H1 (cell line): ENCODE data around the gene ECD. TPM values are rescaled to one million over a fixed set of nuclear protein-coding genes. Genes with fewer than 3 reads are reported as not detected.

Experiments
- CTCF ChIA-PET: fragments of 300-600 bp; sonication (Branson Sonifier 250); formaldehyde crosslinking; loops from one replicate; lab custom pipeline; 2021; ENCODE audit not compliant: partially characterized antibody; lab: Charles Lee
- POLR2A ChIA-PET: fragments of 300-600 bp; sonication (Branson Sonifier 250); formaldehyde crosslinking; loops from one replicate; lab custom pipeline; 2021; ENCODE audit warnings: inconsistent platforms; ENCODE audit not compliant: partially characterized antibody; lab: Charles Lee
- DNase-seq, 2 experiments: peaks; one replicate each; pipeline versions ENCODE4 v3.0.0 to v3.0.0-alpha.2; 2010 to 2022; ENCODE audit warnings: low spot score in 2 of 2, low read depth in 1 of 2, mixed read lengths in 1 of 2
- FAIRE-seq: peaks from 2 replicates; lab custom pipeline; 2011; peaks lifted over from hg19 to GRCh38; lab: Jason Lieb, UNC
- H2AFZ ChIP-seq: 2 replicates; pipeline ENCODE4 v1.8.1; 2012; ENCODE audit warnings: low read length, inconsistent platforms
- H2AK5ac ChIP-seq: 2 replicates; pipeline ENCODE4 v1.6.1; 2013; ENCODE audit warnings: low read depth, low read length
- H2BK120ac ChIP-seq: replicated peaks from 2 replicates; pipeline ENCODE3; 2013; ENCODE audit warnings: low read depth, low read length, inconsistent platforms
- H2BK12ac ChIP-seq: 2 replicates; pipeline ENCODE4 v1.6.1; 2013; ENCODE audit warnings: low read depth, low read length
- H2BK15ac ChIP-seq: 2 replicates; pipeline ENCODE4 v1.6.1; 2013; ENCODE audit warnings: low read length
- H2BK20ac ChIP-seq: 2 replicates; pipeline ENCODE4 v1.6.1; 2013; ENCODE audit warnings: low read length
- H2BK5ac ChIP-seq: 2 replicates; pipeline ENCODE4 v1.6.1; 2013; ENCODE audit warnings: low read depth, low read length
- H3K14ac ChIP-seq: 2 replicates; pipeline ENCODE4 v1.6.1; 2013; ENCODE audit warnings: inconsistent platforms; ENCODE audit not compliant: insufficient read length
- H3K18ac ChIP-seq: 2 replicates; pipeline ENCODE4 v1.6.1; 2013; ENCODE audit warnings: low read length; ENCODE audit errors: extremely low read depth
- H3K23ac ChIP-seq: 2 replicates; pipeline ENCODE4 v1.6.1; 2013; ENCODE audit warnings: inconsistent platforms; ENCODE audit not compliant: insufficient read length
- H3K23me2 ChIP-seq: 2 replicates; pipeline ENCODE4 v1.6.1; 2013; ENCODE audit warnings: low read depth, low read length
- H3K27ac ChIP-seq: 2 replicates; pipeline ENCODE4 v1.6.1; 2011; ENCODE audit warnings: low read depth, low read length, inconsistent platforms
- H3K27me3 ChIP-seq, 4 experiments: replicated peaks in 1 of 4; 1 replicate in 1 of 4; 2 replicates in 3 of 4; pipeline versions ENCODE4 v1.6.1 to v1.8.1; 2011 to 2013; ENCODE audit warnings: low read length in 3 of 4, mild to moderate bottlenecking in 3 of 4, inconsistent platforms in 2 of 4, mixed read lengths in 2 of 4, moderate library complexity in 1 of 4; ENCODE audit not compliant: control insufficient read depth in 3 of 4, insufficient read depth in 3 of 4; ENCODE audit errors: extremely low read depth in 1 of 4
- H3K36me3 ChIP-seq, 4 experiments: 2 replicates each; pipeline versions ENCODE4 v1.6.1 to v1.8.1; 2011 to 2013; ENCODE audit warnings: mild to moderate bottlenecking in 4 of 4, low read length in 3 of 4, moderate library complexity in 2 of 4, control low read depth in 1 of 4, inconsistent platforms in 1 of 4; ENCODE audit not compliant: insufficient read depth in 4 of 4, control insufficient read depth in 2 of 4
- H3K4ac ChIP-seq: replicated peaks from 2 replicates; pipeline ENCODE3; 2013; ENCODE audit warnings: low read length, low read depth, mixed read lengths, inconsistent platforms; ENCODE audit not compliant: insufficient read length
- H3K4me1 ChIP-seq, 4 experiments: replicated peaks in 1 of 4; 1 replicate in 1 of 4; 2 replicates in 3 of 4; pipeline versions ENCODE4 v1.6.1 to v1.8.1; 2011 to 2013; ENCODE audit warnings: low read length in 3 of 4, inconsistent platforms in 2 of 4, mixed read lengths in 1 of 4; ENCODE audit not compliant: insufficient read depth in 4 of 4, control insufficient read depth in 3 of 4
- H3K4me2 ChIP-seq, 2 experiments: 2 replicates each; pipeline versions ENCODE4 v1.6.1 to v1.8.1; 2011 to 2013; ENCODE audit warnings: low read depth in 2 of 2, low read length in 2 of 2, control low read depth in 1 of 2, inconsistent platforms in 1 of 2, mild to moderate bottlenecking in 1 of 2; ENCODE audit not compliant: insufficient read depth in 1 of 2
- H3K4me3 ChIP-seq, 4 experiments: fragments of 200-600, 300-600 bp in 1 of 4; sonication (generic), shearing (Covaris generic), sonication (Bioruptor Twin) in 1 of 4; 2 replicates each; pipeline versions ENCODE4 v1.5.1 to v1.8.1; 2011 to 2016; ENCODE audit warnings: low read length in 4 of 4, low read depth in 3 of 4, control low read depth in 2 of 4, inconsistent platforms in 2 of 4, mild to moderate bottlenecking in 2 of 4, mixed read lengths in 1 of 4, moderate library complexity in 1 of 4; ENCODE audit not compliant: insufficient read depth in 2 of 4; ENCODE audit errors: extremely low read depth in 1 of 4
- H3K56ac ChIP-seq: replicated peaks from 2 replicates; pipeline ENCODE3; 2013; ENCODE audit warnings: low read depth, mild to moderate bottlenecking, mixed read lengths, low read length, inconsistent platforms; ENCODE audit not compliant: insufficient read length
- H3K79me1 ChIP-seq: 2 replicates; pipeline ENCODE4 v1.6.1; 2013; ENCODE audit warnings: low read depth, low read length, control low read depth
- H3K79me2 ChIP-seq, 2 experiments: 2 replicates each; pipeline versions ENCODE4 v1.6.1 to v1.8.1; 2012 to 2013; ENCODE audit warnings: low read length in 2 of 2, mild to moderate bottlenecking in 2 of 2, inconsistent platforms in 1 of 2; ENCODE audit not compliant: insufficient read depth in 2 of 2, control insufficient read depth in 1 of 2
- H3K9ac ChIP-seq, 4 experiments: replicated peaks in 1 of 4; 1 replicate in 1 of 4; 2 replicates in 3 of 4; pipeline versions ENCODE4 v1.6.1 to v1.8.1; 2011 to 2013; ENCODE audit warnings: low read depth in 3 of 4, low read length in 3 of 4, control low read depth in 2 of 4, mild to moderate bottlenecking in 2 of 4, moderate library complexity in 2 of 4, inconsistent platforms in 1 of 4; ENCODE audit errors: extremely low read depth in 1 of 4
- H3K9me3 ChIP-seq, 2 experiments: 2 replicates each; pipeline versions ENCODE4 v1.6.1 to v1.8.1; 2012 to 2013; ENCODE audit warnings: mild to moderate bottlenecking in 2 of 2, moderate library complexity in 2 of 2, control low read depth in 1 of 2, inconsistent platforms in 1 of 2, low read depth in 1 of 2, low read length in 1 of 2, mixed read lengths in 1 of 2; ENCODE audit not compliant: insufficient read depth in 2 of 2
- H4K20me1 ChIP-seq, 2 experiments: replicated peaks in 1 of 2; 2 replicates each; pipeline versions ENCODE3 to v1.8.1; 2011 to 2013; ENCODE audit warnings: inconsistent platforms in 2 of 2, low read length in 2 of 2, mild to moderate bottlenecking in 1 of 2; ENCODE audit not compliant: insufficient read depth in 2 of 2, control insufficient read depth in 1 of 2
- H4K5ac ChIP-seq: 2 replicates; pipeline ENCODE4 v1.6.1; 2013; ENCODE audit warnings: low read length, low read depth, mixed read lengths, inconsistent platforms; ENCODE audit not compliant: insufficient read length
- H4K8ac ChIP-seq: 2 replicates; pipeline ENCODE4 v1.8.0; 2013; ENCODE audit warnings: mild to moderate bottlenecking, moderate library complexity, low read length, inconsistent platforms; ENCODE audit not compliant: insufficient read depth; ENCODE audit errors: extremely low read depth
- H4K91ac ChIP-seq: replicated peaks from 2 replicates; pipeline ENCODE3; 2013; ENCODE audit warnings: low read length, mixed read lengths, inconsistent platforms; ENCODE audit not compliant: insufficient read length
- ATF2 ChIP-seq: IDR thresholded peaks from 2 replicates; pipeline ENCODE4 v1.6.1; 2012; ENCODE audit warnings: low read length, inconsistent platforms
- CBX8 ChIP-seq: fragments of 300-800, 300-1000 bp; sonication (generic); IDR thresholded peaks from 2 replicates; pipeline ENCODE4 v1.7.1; 2016; ENCODE audit warnings: low read depth, low read length, borderline replicate concordance
- CEBPB ChIP-seq: IDR thresholded peaks from 2 replicates; pipeline ENCODE4 v1.6.1; 2012; ENCODE audit warnings: low read depth, low read length
- CHD2 ChIP-seq: IDR thresholded peaks from 2 replicates; pipeline ENCODE4 v1.6.1; 2012; ENCODE audit warnings: low read length, improper control_type of control experiment
- CREB1 ChIP-seq: IDR thresholded peaks from 2 replicates; pipeline ENCODE4 v1.6.1; 2012; ENCODE audit warnings: inconsistent platforms
- CTBP2 ChIP-seq: IDR thresholded peaks from 2 replicates; pipeline ENCODE4 v1.7.0; 2011; ENCODE audit warnings: borderline replicate concordance, mild to moderate bottlenecking, moderate library complexity, mixed read lengths, low read length; ENCODE audit not compliant: insufficient read depth, insufficient read length
- GTF2F1 ChIP-seq: IDR thresholded peaks from 2 replicates; pipeline ENCODE4 v1.6.1; 2012; ENCODE audit warnings: low read depth, low read length, improper control_type of control experiment, borderline replicate concordance
- PHF8 ChIP-seq: fragments of 200-600 bp; sonication (generic); conservative IDR thresholded peaks from 2 replicates; pipeline ENCODE4 v1.7.1; 2012; ENCODE audit warnings: low read depth, mild to moderate bottlenecking, inconsistent platforms, low read length, moderate library complexity
- POLR2AphosphoS5 ChIP-seq: IDR thresholded peaks from 2 replicates; pipeline ENCODE4 v1.6.1; 2011; ENCODE audit warnings: low read depth, low read length
- SP2 ChIP-seq: IDR thresholded peaks from 2 replicates; pipeline ENCODE4 v1.6.1; 2012; ENCODE audit warnings: mild to moderate bottlenecking, low read length, inconsistent platforms
- TCF12 ChIP-seq: IDR thresholded peaks from 2 replicates; pipeline ENCODE4 v1.6.1; 2011; ENCODE audit warnings: low read depth, mild to moderate bottlenecking, low read length
- WGBS, 2 experiments: shearing (Covaris generic) in 1 of 2; methylation state at CpG; one replicate each; pipeline versions ENCODE4 v1.1.6 to v1.1.7; 2013 to 2015; ENCODE audit warnings: low lambda C conversion rate in 2 of 2, mixed read lengths in 2 of 2, inconsistent platforms in 1 of 2, low coverage in 1 of 2, missing lambda C conversion rate in 1 of 2; ENCODE audit not compliant: insufficient replicate concordance in 2 of 2, insufficient coverage in 1 of 2, insufficient read length in 1 of 2; ENCODE audit errors: extremely low coverage in 1 of 2, missing lambda C conversion rate in 1 of 2; 5-methylcytosine and 5-hydroxymethylcytosine counted together
- polyA plus RNA-seq, 7 experiments: library from polyadenylated mRNA; depleted of rRNA in 3 of 7; stranded (reverse) in 5 of 7; unstranded in 2 of 7; fragments of >200 nt in 5 of 7; fragments of 200-250 nt in 2 of 7; gene quantifications; 1 replicate in 5 of 7; 2 replicates in 1 of 7; 4 replicates in 1 of 7; pipeline versions ENCODE4 v1.2.1 to v1.2.3, GENCODE V29; 2011 to 2013; ENCODE audit warnings: missing spikeins in 2 of 7, mixed read lengths in 2 of 7
- total RNA-seq: library from RNA; stranded (reverse); fragmentation: NEBNext Ultra II Directional; extraction: Animal tissue kit (Norgen Biotek cat#: 25700); gene quantifications from 2 replicates; pipeline ENCODE4 v1.2.1, GENCODE V29; 2021

ECD gene
- total and polyA plus RNA-seq, 2 of the 8 experiments (the other 6 are each of a cell fraction or from before 2014, with no cell fraction given) = 27.1 to 38.0 TPM

- Histone ChIP-seq H3K4me1 (0 out of 7 replicates have a peak, but pooled peaks cover 0 to 3% (median under 1%) of the 10 kb centered on the region in 4 experiments), H3K27ac (no peak overlapping the region; the same call in 1 of the 2 replicates), H2BK120ac (no peak overlapping the region), H4K5ac (no peak overlapping the region), H3K56ac (no peak overlapping the region), H2BK15ac (no peak overlapping the region), H3K9me3 (no peaks in the 10 kb centered on the region), H2AK5ac (no peak overlapping the region), H2BK5ac (no peak overlapping the region), H3K9ac (no peak overlapping the region), H4K8ac (no peak overlapping the region), H3K23me2 (no peaks in the 10 kb centered on the region), H3K4me2 (peak overlapping the region; percentile 3 to 39; a peak in 1 of 4 replicates), H3K4ac (no peak overlapping the region), H3K27me3 (no peaks in the 10 kb centered on the region), H4K91ac (no peak overlapping the region), H3K79me1 (no peaks in the 10 kb centered on the region), H2AFZ (no peak overlapping the region), H2BK20ac (no peak overlapping the region), H3K36me3 (no peaks in the 10 kb centered on the region), H3K18ac (no peak overlapping the region), H3K4me3 (peak overlapping the region in 1 of 4 experiments; percentile 1; a peak in 1 of 8 replicates), H4K20me1 (no peaks in the 10 kb centered on the region), H3K14ac (no peak overlapping the region), H2BK12ac (no peak overlapping the region), H3K23ac (no peak overlapping the region), H3K79me2 (no peaks in the 10 kb centered on the region)
- 49% methylated on average over 5 of the region's 5 CpGs; no CpG with 5 or more reads in 1 of the 2 experiments for WGBS, 2 experiments
- FAIRE-seq = peak; percentile 45
- ChIA-PET CTCF (interaction anchor here (0.9 kb wide), 1 partner anchor 43 kb away, joined by 3 read pairs; no protein-coding TSS in a partner anchor), POLR2A (interaction anchor here (1.5 kb wide), 1 partner anchor 17 kb away, joined by 3 read pairs; no protein-coding TSS in a partner anchor)
- DNase-seq = no peak
- TF ChIP-seq TCF12 = no peak
- no peak for TF ChIP-seq SP2
- TF ChIP-seq CBX8 = no peak
- TF ChIP-seq CTBP2 = no peak
- no peak for TF ChIP-seq PHF8
- no peak for TF ChIP-seq ATF2
- no peak for TF ChIP-seq GTF2F1
- no peak for TF ChIP-seq CREB1
- TF ChIP-seq CHD2 = no peak
- TF ChIP-seq CEBPB = no peak
- no peak for TF ChIP-seq POLR2AphosphoS5
Observed at GRCh38 chr10:73117976-73118743, 49.6 kb downstream of the ECD start.
